Tibial nerve (tissue), 4 donors: ENCODE measurements around the gene VOPP1. TPM values are rescaled to one million over a fixed set of nuclear protein-coding genes. Genes with fewer than 3 reads are reported as not detected.
"Not testable (repeated sequence)": the region's sequence is repeated elsewhere in the genome, so short reads cannot be mapped to it uniquely, and the experiment has no call there.

Experiments used
- DNase-seq, 2 donors: peaks; one replicate each; pipeline ENCODE4 v3.0.0-alpha.2; 2019; ENCODE audit warnings: low spot score in 2 of 2
- H3K27ac ChIP-seq, 4 donors: fragments of 200-600 bp; sonication (generic) in 3 of 4; one replicate each; pipeline ENCODE4 v1.5.1; 2017 to 2019; ENCODE audit warnings: mild to moderate bottlenecking in 1 of 4
- H3K27me3 ChIP-seq, 2 donors: fragments of 200-600 bp; sonication (generic) in 1 of 2; one replicate each; pipeline versions ENCODE4 v1.5.1 to v1.6.0; 2017 to 2019
- H3K36me3 ChIP-seq, 3 donors: fragments of 200-600 bp; sonication (generic); one replicate each; pipeline ENCODE4 v1.5.1; 2018 to 2019
- H3K4me1 ChIP-seq, 4 donors: fragments of 200-600 bp; sonication (generic) in 3 of 4; one replicate each; pipeline ENCODE4 v1.5.1; 2017 to 2019
- H3K4me3 ChIP-seq, 4 donors: fragments of 200-600 bp; sonication (generic) in 3 of 4; one replicate each; pipeline ENCODE4 v1.5.1; 2017 to 2019; ENCODE audit warnings: mild to moderate bottlenecking in 1 of 4, moderate library complexity in 1 of 4
- H3K9me3 ChIP-seq, 4 donors: fragments of 200-600 bp; sonication (generic) in 3 of 4; one replicate each; pipeline ENCODE4 v1.5.1; 2017 to 2019
- CTCF ChIP-seq, 5 experiments: fragments of 200-600 bp in 3 of 5; fragments of 450-650 bp in 2 of 5; sonication (generic) in 3 of 5; IDR thresholded peaks; one replicate each; pipeline ENCODE4 v1.5.1; 2016 to 2019; ENCODE audit warnings: antibody characterized with exemption in 5 of 5, mild to moderate bottlenecking in 3 of 5, moderate library complexity in 2 of 5
- EP300 ChIP-seq, 2 donors: sonication (generic); formaldehyde crosslinking; IDR thresholded peaks; one replicate each; pipeline ENCODE4 v1.6.1; 2017; ENCODE audit warnings: antibody characterized with exemption in 2 of 2, mild to moderate bottlenecking in 1 of 2
- POLR2A ChIP-seq, 2 donors: fragments of 450-650 bp; IDR thresholded peaks; one replicate each; pipeline ENCODE4 v1.6.1; 2017; ENCODE audit warnings: antibody characterized with exemption in 2 of 2, mild to moderate bottlenecking in 2 of 2, moderate library complexity in 2 of 2
- WGBS, 2 donors: methylation state at CpG; one replicate each; pipeline ENCODE4 v1.1.5; 2018; 5-methylcytosine and 5-hydroxymethylcytosine counted together
- total RNA-seq, 4 donors: library from RNA; depleted of rRNA; stranded (reverse); fragments of >200 nt; gene quantifications; one replicate each; pipeline ENCODE4 v1.1.0, GENCODE V29; 2016

The VOPP1 gene
- total RNA-seq, 4 donors from 2014 or later, result 49.2 to 58.5 (median 54.8) TPM

GRCh38 chr7:55588379-55588699 lies 16.0 kb upstream of the VOPP1 start:
- H3K36me3 ChIP-seq, result no peaks in the 10 kb centered on the region
- no peak for DNase-seq
- H3K27ac ChIP-seq, result no peak overlapping the region
- H3K4me1 ChIP-seq, result peaks cover 0 to 3% (median 0%) of the 10 kb centered on the region in 4 donors
- TF ChIP-seq CTCF (IDR thresholded peaks at IDR 0.05) (no peak), POLR2A (IDR thresholded peaks at IDR 0.05) (no peak), EP300 (IDR thresholded peaks at IDR 0.05) (no peak)
- H3K27me3 ChIP-seq, result no peaks in the 10 kb centered on the region
- WGBS, 2 donors, result 84 to 89% methylated on average over 4 of the region's 4 CpGs
- H3K4me3 ChIP-seq, result no peak overlapping the region
- no peaks in the 10 kb centered on the region for H3K9me3 ChIP-seq

GRCh38 chr7:55587687-55588378 lies 15.5 kb upstream of the VOPP1 start:
- Histone ChIP-seq H3K36me3 (no peaks in the 10 kb centered on the region), H3K27ac (no peak overlapping the region), H3K4me1 (no peaks in the 10 kb centered on the region), H3K4me3 (no peak overlapping the region), H3K9me3 (no peaks in the 10 kb centered on the region), H3K27me3 (no peaks in the 10 kb centered on the region)
- TF ChIP-seq EP300 (IDR thresholded peaks at IDR 0.05) (no peak), CTCF (IDR thresholded peaks at IDR 0.05) (no peak), POLR2A (IDR thresholded peaks at IDR 0.05) (no peak)
- DNase-seq, result no peak
- 80 to 81% methylated on average over 6 to 8 of the region's 8 CpGs for WGBS, 2 donors

- H3K27ac ChIP-seq, DNase-seq, H3K4me1 ChIP-seq, H3K27me3 ChIP-seq, H3K4me3 ChIP-seq, H3K9me3 ChIP-seq, H3K36me3 ChIP-seq: not testable (repeated sequence)
- 73 to 86% methylated on average over 9 of the region's 9 CpGs for WGBS, 2 donors
These were observed 10.4 kb upstream of the VOPP1 start for GRCh38 chr7:55582656-55583055.

GRCh38 chr7:55576753-55577152 lies 4.5 kb upstream of the VOPP1 start:
- H3K4me3 ChIP-seq, result no peak overlapping the region
- DNase-seq, result no peak
- H3K9me3 ChIP-seq, result no peaks in the 10 kb centered on the region
- H3K27ac ChIP-seq, result no peak overlapping the region
- 89 to 92% methylated on average over 4 of the region's 4 CpGs for WGBS, 2 donors
- peaks cover 0 to 23% (median 18%) of the 10 kb centered on the region in 4 donors for H3K4me1 ChIP-seq
- H3K27me3 ChIP-seq, result no peaks in the 10 kb centered on the region
- TF ChIP-seq POLR2A (IDR thresholded peaks at IDR 0.05) (no peak), CTCF (IDR thresholded peaks at IDR 0.05) (no peak), EP300 (IDR thresholded peaks at IDR 0.05) (no peak)
- H3K36me3 ChIP-seq, result no peaks in the 10 kb centered on the region

GRCh38 chr7:55575733-55576132 lies 3.4 kb upstream of the VOPP1 start:
- 84 to 96% methylated on average over 4 of the region's 4 CpGs for WGBS, 2 donors
- no peak overlapping the region for H3K27ac ChIP-seq
- TF ChIP-seq CTCF (IDR thresholded peaks at IDR 0.05), result no peak
- TF ChIP-seq POLR2A (IDR thresholded peaks at IDR 0.05), result no peak
- no peak for TF ChIP-seq EP300 (IDR thresholded peaks at IDR 0.05)

GRCh38 chr7:55575098-55575497 lies 2.8 kb upstream of the VOPP1 start:
- Histone ChIP-seq H3K36me3 (no peaks in the 10 kb centered on the region), H3K4me3 (no peak overlapping the region), H3K9me3 (no peaks in the 10 kb centered on the region), H3K27ac (no peak overlapping the region), H3K4me1 (peaks cover 0 to 34% (median 23%) of the 10 kb centered on the region in 4 donors), H3K27me3 (no peaks in the 10 kb centered on the region)
- DNase-seq, result no peak
- WGBS, 2 donors, result 76 to 83% methylated on average over 9 of the region's 9 CpGs
- TF ChIP-seq CTCF (IDR thresholded peaks at IDR 0.05) (no peak), EP300 (IDR thresholded peaks at IDR 0.05) (no peak), POLR2A (IDR thresholded peaks at IDR 0.05) (no peak)

More at GRCh38 chr7:55575733-55576132, 3.4 kb upstream of the VOPP1 start:
- H3K9me3 ChIP-seq, result no peaks in the 10 kb centered on the region
- H3K27me3 ChIP-seq, result no peaks in the 10 kb centered on the region
- peaks cover 0 to 28% (median 20%) of the 10 kb centered on the region in 4 donors for H3K4me1 ChIP-seq
- no peak overlapping the region for H3K4me3 ChIP-seq
- H3K36me3 ChIP-seq, result no peaks in the 10 kb centered on the region
- DNase-seq, result no peak
